Sigmoid colon (tissue), 7 donors: Measurements from ENCODE around the gene DKK2. TPM values are rescaled to one million over a fixed set of nuclear protein-coding genes. Genes with fewer than 3 reads are reported as not detected.

ENCODE experiments used
- DNase-seq: peaks from one replicate; pipeline ENCODE4 v3.0.0-alpha.2; 2019
- H3K27ac ChIP-seq, 4 donors: fragments of 200-600 bp; sonication (generic); one replicate each; pipeline ENCODE4 v1.5.1; 2016 to 2019; ENCODE audit warnings: mild to moderate bottlenecking in 1 of 4
- H3K27me3 ChIP-seq, 3 donors: fragments of 200-600 bp; sonication (generic); one replicate each; pipeline ENCODE4 v1.5.1; 2019; ENCODE audit warnings: mild to moderate bottlenecking in 1 of 3
- H3K36me3 ChIP-seq, 4 donors: fragments of 200-600 bp; sonication (generic); one replicate each; pipeline ENCODE4 v1.5.1; 2016 to 2019
- H3K4me1 ChIP-seq, 4 donors: fragments of 200-600 bp; sonication (generic); one replicate each; pipeline ENCODE4 v1.5.1; 2017 to 2019
- H3K4me3 ChIP-seq, 4 donors: fragments of 200-600 bp; sonication (generic); one replicate each; pipeline ENCODE4 v1.5.1; 2017 to 2019; ENCODE audit warnings: mild to moderate bottlenecking in 2 of 4, moderate library complexity in 1 of 4
- H3K9me3 ChIP-seq, 4 donors: fragments of 200-600 bp in 3 of 4; sonication (generic) in 3 of 4; one replicate each; pipeline versions ENCODE4 v1.5.1 to v1.6.1; 2013 to 2019
- CTCF ChIP-seq, 4 experiments: fragments of 450-650 bp in 3 of 4; fragments of 200-600 bp in 1 of 4; IDR thresholded peaks; one replicate each; pipeline ENCODE4 v1.5.1; 2016 to 2019; ENCODE audit warnings: antibody characterized with exemption in 4 of 4, mild to moderate bottlenecking in 3 of 4, moderate library complexity in 2 of 4
- EP300 ChIP-seq, 4 donors: sonication (generic); formaldehyde crosslinking; IDR thresholded peaks; one replicate each; pipeline ENCODE4 v1.6.1; 2017; ENCODE audit warnings: antibody characterized with exemption in 4 of 4
- POLR2A ChIP-seq, 2 donors: fragments of 450-650 bp; IDR thresholded peaks; one replicate each; pipeline ENCODE4 v1.6.1; 2016; ENCODE audit warnings: antibody characterized with exemption in 2 of 2, mild to moderate bottlenecking in 2 of 2, moderate library complexity in 2 of 2
- POLR2AphosphoS5 ChIP-seq, 4 donors: sonication (generic); formaldehyde crosslinking; IDR thresholded peaks; one replicate each; pipeline ENCODE4 v1.6.1; 2017; ENCODE audit warnings: antibody characterized with exemption in 4 of 4
- WGBS, 2 donors: extraction: QIAGEN DNeasy Blood & Tissue Kit; methylation state at CpG; one replicate each; pipeline ENCODE4 v1.1.7; 2013; 5-methylcytosine and 5-hydroxymethylcytosine counted together
- intact Hi-C: fragments of 100-400 bp; cut with DNase I; formaldehyde crosslinking; loops from one replicate; pipeline ENCODE4 v1.15.1; 2023
- polyA plus RNA-seq, 3 donors: library from polyadenylated mRNA; stranded (reverse); fragments of 200-250 nt; gene quantifications; one replicate each; pipeline ENCODE4 v1.2.3, GENCODE V29; 2013
- total RNA-seq, 4 donors: library from RNA; depleted of rRNA; stranded (reverse); fragments of >200 nt; gene quantifications; one replicate each; pipeline ENCODE4 v1.1.0, GENCODE V29; 2016
- donor health status: healthy with polysubstance abuse.
- donor health status: Bipolar disorder and iron deficiency.
- donor health status: healthy.

Gene DKK2
- total and polyA plus RNA-seq, 7 donors = 0.35 to 9.1 (median 3.3) TPM; not detected in 2

- intact Hi-C loops = no loop called here
- H3K9me3 ChIP-seq = no peaks in the 10 kb centered on the region
- TF ChIP-seq POLR2AphosphoS5 (IDR thresholded peaks at IDR 0.05) (no peak), CTCF (IDR thresholded peaks at IDR 0.05) (no peak), POLR2A (IDR thresholded peaks at IDR 0.05) (no peak), EP300 (IDR thresholded peaks at IDR 0.05) (no peak)
- no peaks in the 10 kb centered on the region for H3K36me3 ChIP-seq
- H3K27me3 ChIP-seq = no peaks in the 10 kb centered on the region
- H3K27ac ChIP-seq = no peak overlapping the region
- no peak for DNase-seq
- no peaks in the 10 kb centered on the region for H3K4me1 ChIP-seq
- WGBS, 2 donors = 68 to 82% methylated on average over 2 of the region's 2 CpGs
- no peak overlapping the region for H3K4me3 ChIP-seq
These were observed 28.0 kb downstream of the DKK2 start for GRCh38 chr4:107008115-107008514.

- intact Hi-C loops = no loop called here
- Histone ChIP-seq H3K9me3 (no peaks in the 10 kb centered on the region), H3K27me3 (no peaks in the 10 kb centered on the region), H3K4me1 (no peaks in the 10 kb centered on the region), H3K27ac (no peak overlapping the region), H3K4me3 (no peak overlapping the region), H3K36me3 (no peaks in the 10 kb centered on the region)
- TF ChIP-seq POLR2A (IDR thresholded peaks at IDR 0.05) = no peak
- TF ChIP-seq POLR2AphosphoS5 (IDR thresholded peaks at IDR 0.05) = no peak
- TF ChIP-seq CTCF (IDR thresholded peaks at IDR 0.05) = no peak
- no peak for TF ChIP-seq EP300 (IDR thresholded peaks at IDR 0.05)
- no peak for DNase-seq
These were observed 29.9 kb downstream of the DKK2 start for GRCh38 chr4:107006218-107006617.

- no peak overlapping the region for H3K4me3 ChIP-seq
- no peak overlapping the region for H3K27ac ChIP-seq
- TF ChIP-seq CTCF (IDR thresholded peaks at IDR 0.05) (no peak), EP300 (IDR thresholded peaks at IDR 0.05) (no peak)
- peaks cover 0 to 5% (median 0%) of the 10 kb centered on the region in 4 donors for H3K4me1 ChIP-seq
- no peaks in the 10 kb centered on the region for H3K36me3 ChIP-seq
- DNase-seq = no peak
- intact Hi-C loops = no loop called here
- 5 to 12% methylated on average over 2 of the region's 2 CpGs for WGBS, 2 donors
- H3K27me3 ChIP-seq = no peaks in the 10 kb centered on the region
- H3K9me3 ChIP-seq = no peaks in the 10 kb centered on the region
These were observed 39.6 kb downstream of the DKK2 start for GRCh38 chr4:106996490-106996889.

GRCh38 chr4:106993827-106994226, 42.3 kb downstream of the DKK2 start:
- intact Hi-C loops = no loop called here
- no peaks in the 10 kb centered on the region for H3K9me3 ChIP-seq
- H3K27ac ChIP-seq = no peak overlapping the region
- DNase-seq = no peak
- peaks cover 0 to 5% (median 0%) of the 10 kb centered on the region in 4 donors for H3K4me1 ChIP-seq
- no peaks in the 10 kb centered on the region for H3K27me3 ChIP-seq
- TF ChIP-seq POLR2A (IDR thresholded peaks at IDR 0.05) (no peak), EP300 (IDR thresholded peaks at IDR 0.05) (no peak), POLR2AphosphoS5 (IDR thresholded peaks at IDR 0.05) (no peak), CTCF (IDR thresholded peaks at IDR 0.05) (no peak)
- no peak overlapping the region for H3K4me3 ChIP-seq
- no peaks in the 10 kb centered on the region for H3K36me3 ChIP-seq
- 73 to 81% methylated on average over 4 of the region's 4 CpGs for WGBS, 2 donors

- Histone ChIP-seq H3K27me3 (no peaks in the 10 kb centered on the region), H3K4me3 (no peak overlapping the region), H3K27ac (no peak overlapping the region), H3K36me3 (no peaks in the 10 kb centered on the region), H3K4me1 (no peaks in the 10 kb centered on the region), H3K9me3 (no peaks in the 10 kb centered on the region)
- WGBS, 2 donors = 54 to 72% methylated on average over 2 of the region's 2 CpGs
- intact Hi-C loops = no loop called here
- TF ChIP-seq POLR2AphosphoS5 (IDR thresholded peaks at IDR 0.05) (no peak), CTCF (IDR thresholded peaks at IDR 0.05) (no peak)
- no peak for DNase-seq
These were observed 48.8 kb downstream of the DKK2 start for GRCh38 chr4:106987311-106987710.
